GM21423 (cell line): ENCODE results near the gene INSIG1.

Source experiments
- ATAC-seq: cut with Tn5 transposase; IDR thresholded peaks from one replicate; pipeline ENCODE4 v1.9.1; 2021; ENCODE audit warnings: mild to moderate bottlenecking, moderate library complexity; ENCODE audit not compliant: unreplicated experiment

The INSIG1 gene

GRCh38 chr7:155300641-155301452 lies 3.2 kb downstream of the INSIG1 start:
- no peak for ATAC-seq

- ATAC-seq, result no peak
Observed at GRCh38 chr7:155303039-155303593, 5.4 kb downstream of the INSIG1 start.

DNA sequence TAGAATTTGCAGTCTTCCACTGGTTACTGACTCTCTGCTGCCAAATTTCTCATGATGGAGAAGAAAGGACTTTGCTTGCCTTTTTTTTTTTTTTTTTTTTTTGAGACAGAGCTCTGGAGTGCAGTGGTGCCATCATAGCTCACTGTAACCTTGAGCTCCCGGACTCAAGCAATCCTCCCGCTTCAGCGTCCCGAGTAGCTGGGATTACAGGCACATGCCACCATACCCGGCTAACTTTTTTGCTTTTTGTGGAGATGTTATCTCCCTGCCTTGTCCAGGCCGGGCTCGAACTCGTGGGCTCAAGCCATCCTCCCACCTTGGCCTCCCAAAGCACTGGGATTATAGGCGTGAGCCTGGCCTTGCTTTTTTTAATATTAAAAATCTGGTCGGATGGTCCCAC lies 6.2 kb downstream of the INSIG1 start:
- no peak for ATAC-seq

DNA sequence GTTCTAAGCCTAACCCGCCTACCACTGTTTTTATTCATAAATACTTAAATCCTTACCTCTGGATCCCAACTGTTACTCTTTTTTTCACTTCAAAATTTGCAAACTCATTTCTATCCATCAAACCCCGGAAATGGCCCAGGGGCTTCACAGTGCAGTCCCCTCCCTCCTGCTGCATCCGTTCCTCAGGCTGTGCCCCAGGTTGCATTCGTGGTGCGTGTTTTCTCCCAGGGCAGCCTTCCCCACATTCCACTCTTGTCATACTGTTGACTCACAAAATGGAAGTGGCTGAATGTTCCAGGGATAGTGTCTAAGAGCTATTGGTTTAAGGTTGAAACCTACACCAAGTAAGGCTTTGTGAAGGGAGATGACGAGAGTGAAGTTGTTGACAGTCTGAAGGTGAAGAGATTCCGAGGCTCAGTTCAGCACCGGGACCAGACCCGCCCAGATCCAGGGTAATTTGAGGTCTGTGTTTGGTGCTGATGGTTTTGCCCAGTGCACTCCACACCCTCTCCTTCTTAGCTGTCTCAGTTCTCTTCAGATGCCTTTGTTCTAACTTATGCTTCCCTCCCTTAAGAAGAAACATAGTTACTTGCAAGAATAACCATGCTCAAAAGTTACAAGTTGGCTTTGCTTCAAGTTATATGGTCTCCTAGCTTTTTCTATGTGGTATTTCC lies 7.7 kb downstream of the INSIG1 start:
- ATAC-seq, result no peak

GRCh38 chr7:155306673-155307470 lies 9.2 kb downstream of the INSIG1 start:
- ATAC-seq, result no peak

DNA sequence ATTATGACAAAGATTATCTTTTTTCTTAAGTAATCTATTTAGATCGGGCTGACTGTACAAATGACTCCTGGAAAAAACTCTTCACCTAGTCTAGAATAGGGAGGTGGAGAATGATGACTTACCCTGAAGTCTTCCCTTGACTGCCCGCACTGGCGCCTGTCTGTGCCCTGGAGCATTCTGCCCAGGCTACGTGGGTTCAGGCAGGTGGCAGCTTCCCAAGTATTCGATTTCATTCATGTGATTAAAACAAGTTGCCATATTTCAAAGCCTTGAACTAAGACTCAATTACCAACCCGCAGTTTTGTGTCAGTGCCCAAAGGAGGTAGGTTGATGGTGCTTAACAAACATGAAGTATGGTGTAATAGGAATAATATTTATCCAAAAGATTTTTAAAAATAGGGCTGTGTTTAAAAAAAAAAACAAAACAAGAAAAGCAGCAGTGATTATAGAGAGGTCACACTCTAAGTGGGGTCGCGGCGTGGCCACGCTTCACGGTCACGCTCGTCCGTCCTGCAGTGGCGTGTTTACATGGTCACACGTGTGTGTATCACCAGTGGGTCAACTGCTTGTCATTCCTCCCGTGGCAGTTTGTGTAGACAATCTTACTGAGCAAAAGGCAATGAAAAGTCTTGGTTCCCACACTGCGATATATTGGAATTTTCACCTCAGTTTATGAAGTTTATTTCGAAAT lies 10.8 kb downstream of the INSIG1 start:
- ATAC-seq, result no peak

DNA sequence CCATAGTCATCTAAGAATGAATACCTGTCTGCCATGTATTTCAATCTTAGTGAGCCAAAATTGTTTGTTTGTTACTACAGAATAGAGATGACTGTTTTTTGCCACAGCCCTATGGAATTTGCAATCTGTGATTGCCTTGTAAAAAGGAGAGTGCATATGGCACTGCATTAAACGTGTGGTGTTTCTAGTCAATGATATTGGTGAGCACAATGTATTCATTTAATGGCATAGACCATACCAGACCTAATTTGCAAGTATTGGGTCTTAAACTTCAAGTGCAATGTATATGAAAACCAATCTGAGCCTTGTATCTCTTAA lies 11.3 kb downstream of the INSIG1 start:
- no peak for ATAC-seq

GRCh38 chr7:155310425-155311114 lies 12.9 kb downstream of the INSIG1 start:
- no peak for ATAC-seq

- no peak for ATAC-seq
Observed at GRCh38 chr7:155311826-155312537, 14.3 kb downstream of the INSIG1 start.

DNA sequence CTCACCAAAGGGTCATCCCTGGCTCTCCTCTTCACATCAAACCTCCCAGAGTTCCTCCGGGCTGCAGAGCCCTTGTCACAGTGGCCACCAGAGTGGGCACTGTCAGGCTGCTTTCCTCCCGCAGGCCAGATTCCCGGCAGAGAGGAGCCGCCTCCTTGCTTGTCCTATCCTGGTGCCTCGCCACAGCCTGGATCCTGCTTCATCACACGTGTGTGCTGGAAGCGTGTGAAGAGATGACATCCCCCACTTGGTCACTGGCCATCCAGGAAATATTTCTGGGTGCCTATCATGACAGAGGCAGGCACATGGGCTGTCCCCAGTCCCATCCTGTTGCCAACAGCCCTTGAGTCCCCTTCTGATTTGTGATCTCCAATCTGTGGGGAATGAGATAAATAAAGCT lies 15.0 kb downstream of the INSIG1 start:
- ATAC-seq, result no peak

DNA sequence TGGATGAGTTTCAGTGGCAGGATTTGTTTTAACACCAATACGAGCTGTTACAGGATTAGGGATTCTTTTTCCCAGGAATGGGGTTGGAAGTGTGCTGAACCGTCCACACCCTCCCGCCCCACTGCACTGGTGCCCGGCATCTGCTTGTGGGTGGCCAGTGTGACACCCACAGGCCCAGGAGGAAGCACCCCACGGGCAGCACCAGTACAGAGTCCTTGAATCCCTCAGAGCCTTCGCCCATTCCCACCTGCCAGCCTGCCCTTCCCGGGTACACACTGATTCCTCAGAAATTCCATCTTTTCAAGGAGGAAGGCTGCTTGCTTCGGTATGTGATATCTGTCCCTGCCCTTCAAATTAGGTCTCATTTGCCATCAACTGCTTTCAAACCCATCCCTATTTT lies 15.4 kb downstream of the INSIG1 start:
- no peak for ATAC-seq

- no peak for ATAC-seq
Observed at GRCh38 chr7:155315977-155316376, 18.3 kb downstream of the INSIG1 start.

DNA sequence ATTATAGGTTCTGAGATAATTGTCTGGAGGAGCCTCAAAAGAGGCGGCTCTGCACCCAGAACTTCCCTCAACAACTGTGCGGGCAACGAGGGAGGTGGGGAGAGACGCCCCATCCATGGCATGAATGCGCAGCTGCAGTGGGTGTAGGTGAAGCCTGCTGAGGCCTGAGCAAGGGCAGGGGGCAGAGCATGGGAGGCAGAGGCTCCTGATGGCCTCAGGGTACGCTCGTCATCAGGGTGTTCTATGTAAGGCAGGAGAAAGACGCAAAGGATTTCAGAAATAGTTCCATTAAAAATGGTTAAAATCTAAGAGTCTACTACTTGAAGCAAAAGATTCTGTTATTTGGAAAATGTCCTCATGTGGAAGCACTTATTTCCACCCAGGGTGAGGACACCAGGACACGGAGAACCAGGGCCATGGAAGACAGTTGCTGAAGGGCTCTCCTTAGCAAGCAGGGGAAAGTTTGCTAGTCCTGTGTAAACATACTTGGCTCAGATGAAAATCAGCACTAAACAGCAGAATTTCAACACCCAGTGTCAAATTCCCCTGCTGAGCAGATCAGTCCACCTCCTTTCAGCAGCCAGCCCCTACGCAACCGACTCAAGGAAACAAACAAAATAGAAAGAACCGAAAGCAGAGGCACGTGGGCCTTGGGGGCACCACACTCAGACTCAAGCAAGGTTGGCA lies 18.9 kb downstream of the INSIG1 start:
- no peak for ATAC-seq

- ATAC-seq, result no peak
Observed at GRCh38 chr7:155317114-155317434, 19.4 kb downstream of the INSIG1 start.

DNA sequence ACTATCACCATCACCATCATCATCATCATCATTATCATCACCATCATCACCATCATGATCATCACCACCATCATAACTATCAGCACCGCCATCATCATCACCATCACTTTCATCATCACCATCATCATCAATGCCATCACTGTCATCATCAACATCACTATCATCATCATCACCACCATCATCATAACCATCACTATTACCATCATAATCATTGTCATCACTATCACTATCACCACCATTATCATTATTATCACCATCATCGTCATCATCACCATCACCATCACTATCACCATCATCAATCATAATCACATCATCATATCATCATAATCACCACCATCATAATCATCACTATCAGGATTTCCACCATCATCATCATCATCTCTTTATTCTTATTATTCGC lies 20.6 kb downstream of the INSIG1 start:
- ATAC-seq, result no peak

DNA sequence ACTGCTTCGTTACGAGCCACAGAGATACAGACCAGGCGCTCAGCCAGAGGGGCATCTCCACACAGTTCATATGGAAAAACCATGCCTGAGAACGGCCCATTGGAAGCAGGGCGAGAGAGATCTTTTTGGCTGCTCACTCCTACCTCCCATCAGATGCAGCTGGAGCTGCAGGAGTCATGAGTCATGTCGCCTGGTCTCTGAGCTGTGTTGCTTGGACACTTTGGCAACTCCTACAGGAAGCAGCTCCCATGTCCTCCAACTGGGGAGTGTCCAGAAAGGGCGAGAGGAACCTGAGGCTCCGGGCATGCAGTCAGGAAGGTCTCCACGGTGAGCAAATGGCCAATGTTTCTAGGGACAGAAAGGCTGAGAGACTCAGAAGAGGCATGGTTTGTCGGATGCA lies 24.9 kb downstream of the INSIG1 start:
- ATAC-seq, result no peak

GRCh38 chr7:155323001-155323638 lies 25.4 kb downstream of the INSIG1 start:
- no peak for ATAC-seq

GRCh38 chr7:155324012-155324917 lies 26.6 kb downstream of the INSIG1 start:
- ATAC-seq, result no peak
